GM12865 (cell line): ENCODE results near the gene MAGEB10.
"Not testable (repeated sequence)": the region's sequence is repeated elsewhere in the genome, so short reads cannot be mapped to it uniquely, and the experiment has no call there.

Source experiments
- DNase-seq: peaks from one replicate; pipeline ENCODE4 v3.0.0; 2010; ENCODE audit warnings: low read depth
- H3K4me3 ChIP-seq: 2 replicates; pipeline ENCODE4 v1.5.1; 2011; ENCODE audit warnings: mild to moderate bottlenecking, low read depth, low read length, control low read depth
- CTCF ChIP-seq: IDR thresholded peaks from 2 replicates; pipeline ENCODE4 v1.5.1; 2011; ENCODE audit warnings: low read length, control low read depth, low read depth, inconsistent platforms; ENCODE audit not compliant: insufficient read depth; ENCODE audit errors: missing control alignments

The MAGEB10 gene

GRCh38 chrX:27807690-27808089 is at the start of gene MAGEB10:
MAGEB10 (plus strand) TSS chrX:27807990; CDS start chrX:27821307, 13,317 bp downstream.
- DNase-seq, result no peak
- no peak for TF ChIP-seq CTCF
- no peak within 1 kb of the TSS for H3K4me3 ChIP-seq

GRCh38 chrX:27765718-27766117 is 42.1 kb upstream of the MAGEB10 start:
- H3K4me3 ChIP-seq, result no peak overlapping the region
- no peak for TF ChIP-seq CTCF
- no peak for DNase-seq

GRCh38 chrX:27767387-27767786 is 40.4 kb upstream of the MAGEB10 start:
- no peak for TF ChIP-seq CTCF
- H3K4me3 ChIP-seq, result no peak overlapping the region

GRCh38 chrX:27775984-27776383 is 31.8 kb upstream of the MAGEB10 start:
- DNase-seq, result no peak
- no peak overlapping the region for H3K4me3 ChIP-seq
- TF ChIP-seq CTCF, result no peak

More at GRCh38 chrX:27767387-27767786, 40.4 kb upstream of the MAGEB10 start:
- no peak for DNase-seq

GRCh38 chrX:27796640-27797257 is 11.0 kb upstream of the MAGEB10 start:
- no peak for DNase-seq
- no peak for TF ChIP-seq CTCF

GRCh38 chrX:27797575-27797974 is 10.2 kb upstream of the MAGEB10 start:
- DNase-seq, result no peak
- no peak overlapping the region for H3K4me3 ChIP-seq
- no peak for TF ChIP-seq CTCF

More at GRCh38 chrX:27796640-27797257, 11.0 kb upstream of the MAGEB10 start:
- no peak overlapping the region for H3K4me3 ChIP-seq

- no peak for TF ChIP-seq CTCF
- H3K4me3 ChIP-seq, result no peak overlapping the region
- DNase-seq, result no peak
Observed at GRCh38 chrX:27808226-27808625, 436 bp downstream of the MAGEB10 start.

GRCh38 chrX:27808991-27809859 is 1.4 kb downstream of the MAGEB10 start:
- DNase-seq, H3K4me3 ChIP-seq: not testable (repeated sequence)
